ENCODE measurements around the gene TEX22.

DNA sequence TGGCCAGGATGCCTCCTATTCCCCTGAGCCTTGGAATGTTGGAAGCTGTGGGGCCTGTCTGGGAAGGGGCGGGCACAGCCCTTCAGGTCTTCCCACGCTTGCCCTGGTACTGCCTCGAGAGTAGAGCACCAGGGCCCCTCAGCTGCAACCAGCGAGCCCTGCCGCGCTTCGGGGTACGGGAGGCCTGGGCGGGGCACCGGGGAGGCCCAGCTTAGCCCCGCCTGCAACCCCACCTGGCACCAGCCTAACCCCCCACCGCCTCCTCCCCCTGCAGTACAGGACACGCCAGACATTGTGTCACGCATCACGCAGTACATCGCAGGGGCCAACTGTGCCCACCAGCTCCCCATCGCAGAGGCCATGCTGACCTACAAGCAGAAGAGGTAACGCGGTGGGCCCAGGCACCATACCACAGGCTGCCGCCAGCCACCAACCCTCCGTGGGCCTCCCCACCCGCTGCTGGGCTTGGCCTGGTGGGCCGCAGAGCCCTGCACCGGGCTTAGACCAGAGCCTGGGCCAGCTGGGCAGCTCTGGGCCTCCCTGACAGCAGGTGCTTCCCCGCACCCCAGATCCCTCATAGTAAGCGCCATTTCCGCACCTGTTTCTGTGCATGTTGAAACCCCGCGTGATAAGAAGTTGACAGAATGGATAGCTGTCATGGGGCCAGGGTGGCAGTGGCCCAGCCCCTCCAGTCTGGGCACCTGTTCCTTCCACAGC lies 13.6 kb upstream of the TEX22 start:
- no peak for TF ChIP-seq POLR2A (IDR thresholded peaks at IDR 0.05; ENCODE audit: low read depth, low read length)
- TF ChIP-seq POLR2AphosphoS5 (IDR thresholded peaks at IDR 0.05; ENCODE audit: low read depth, low read length): no peak
- no peak for TF ChIP-seq POU2F2 (IDR thresholded peaks at IDR 0.05; ENCODE audit: low read depth, low read length)

Data from GM12891 (cell line).